GM18858 (cell line): ENCODE data around the gene SH2D3A.

Experiments
- ATAC-seq: cut with Tn5 transposase; IDR thresholded peaks from one replicate; pipeline ENCODE4 v1.9.1; 2021; ENCODE audit not compliant: unreplicated experiment

Gene SH2D3A

DNA sequence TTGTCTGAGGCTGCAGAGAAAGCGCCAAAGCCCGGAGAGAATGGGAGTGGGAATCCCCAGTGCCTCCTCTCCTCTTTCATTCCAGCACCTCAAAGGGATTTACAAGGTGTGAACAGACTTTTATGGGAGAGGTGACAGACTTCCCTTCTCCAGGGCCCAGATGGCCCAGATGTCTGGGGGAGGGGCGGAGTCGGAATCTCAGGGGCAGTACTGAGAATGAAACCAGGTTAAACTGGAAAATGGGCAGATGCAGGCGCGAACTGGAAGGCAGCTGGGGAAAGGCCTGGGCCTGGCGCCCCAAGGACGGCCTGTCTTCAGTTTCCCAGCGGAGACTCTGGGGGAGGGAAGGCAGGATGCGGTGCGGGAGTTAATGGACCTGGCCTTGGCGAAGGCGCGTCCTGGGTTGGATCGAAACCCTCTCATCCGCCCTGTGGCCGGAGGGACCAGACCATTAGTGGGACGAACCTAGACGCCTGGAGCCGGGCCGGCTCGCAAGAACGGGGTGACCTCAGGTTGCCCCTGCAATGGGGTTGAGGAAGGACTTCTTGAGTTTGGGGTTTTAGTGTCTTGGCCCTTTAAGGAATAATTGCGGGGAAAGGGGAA lies 28.3 kb downstream of the SH2D3A start:
- no peak for ATAC-seq

DNA sequence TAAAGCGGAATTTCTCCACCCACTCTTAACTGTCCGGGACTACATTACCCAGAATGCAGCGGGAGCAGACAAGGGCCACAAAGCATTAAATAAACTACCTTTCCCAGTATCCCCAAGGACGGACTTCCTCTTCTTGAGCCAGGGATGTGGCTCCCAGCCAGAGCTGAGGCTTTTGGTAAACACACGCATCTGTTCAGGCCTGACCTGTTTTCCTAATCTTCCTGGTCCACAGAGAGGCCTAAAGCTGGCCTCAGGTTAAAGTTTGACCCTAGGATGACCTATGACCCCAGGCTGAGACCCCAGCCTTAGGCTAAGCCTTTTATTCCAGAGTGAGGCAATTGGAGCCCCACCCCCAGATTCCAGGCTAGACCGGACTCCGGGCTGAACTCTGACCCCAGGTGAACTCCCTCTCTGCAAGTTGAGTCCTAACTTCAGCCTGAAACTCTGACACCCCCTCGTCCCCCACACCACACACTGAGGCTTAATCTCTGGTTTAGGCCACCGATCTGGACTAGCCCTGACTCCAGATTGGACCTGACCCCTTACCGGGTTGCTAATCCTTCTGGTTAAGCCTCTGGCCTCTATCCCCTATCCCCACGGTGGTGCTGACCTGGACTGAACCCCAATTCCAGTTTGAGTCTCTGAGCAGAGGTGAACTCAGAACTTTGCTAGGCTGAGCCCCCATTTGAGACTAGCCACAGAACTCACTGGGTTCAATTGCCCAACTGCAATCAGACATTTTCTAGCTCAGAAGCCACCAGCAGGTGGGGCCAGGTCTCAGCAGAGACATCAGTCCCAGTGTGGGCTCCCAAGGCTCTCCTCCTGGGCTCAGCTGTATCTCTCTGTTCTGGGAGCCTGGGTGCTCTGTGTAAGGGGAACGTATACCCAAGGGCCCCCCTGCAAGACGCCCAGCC lies 29.1 kb downstream of the SH2D3A start:
- ATAC-seq: no peak

DNA sequence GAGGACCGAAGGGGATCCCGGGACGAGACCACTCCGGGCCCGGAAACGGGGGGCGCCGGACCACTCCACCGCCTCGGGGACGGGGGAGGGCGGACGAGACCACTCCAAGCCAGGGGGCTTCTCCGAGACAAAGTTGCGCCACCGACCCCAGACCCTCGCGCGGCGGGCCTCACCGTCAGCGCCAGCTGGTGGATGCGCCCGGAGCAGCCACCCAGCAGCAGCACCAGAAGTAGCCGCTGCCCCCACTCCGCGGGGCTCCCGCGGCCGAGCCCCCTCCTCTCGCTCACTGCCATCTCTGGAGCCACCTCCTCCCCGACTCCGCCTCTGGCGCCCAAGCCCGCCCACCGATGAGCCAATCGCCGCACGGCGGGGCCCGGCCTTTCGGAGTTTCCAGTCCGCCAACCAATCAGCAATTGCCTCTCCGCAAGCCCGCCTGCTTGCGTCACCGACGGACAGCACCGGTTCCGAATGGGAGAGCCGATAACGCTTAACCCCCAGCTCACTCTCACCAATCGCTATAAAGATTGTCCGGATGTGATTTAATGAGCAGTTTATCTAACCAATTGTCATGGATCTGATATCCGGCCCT lies 29.9 kb downstream of the SH2D3A start, which contains the start of gene GPR108:
Gene GPR108, minus strand, starts transcription at position 297 of the 589 bp plus-strand sequence. Its CDS starts 4 bp downstream, at position 293.
- ATAC-seq: peak; percentile 39

DNA sequence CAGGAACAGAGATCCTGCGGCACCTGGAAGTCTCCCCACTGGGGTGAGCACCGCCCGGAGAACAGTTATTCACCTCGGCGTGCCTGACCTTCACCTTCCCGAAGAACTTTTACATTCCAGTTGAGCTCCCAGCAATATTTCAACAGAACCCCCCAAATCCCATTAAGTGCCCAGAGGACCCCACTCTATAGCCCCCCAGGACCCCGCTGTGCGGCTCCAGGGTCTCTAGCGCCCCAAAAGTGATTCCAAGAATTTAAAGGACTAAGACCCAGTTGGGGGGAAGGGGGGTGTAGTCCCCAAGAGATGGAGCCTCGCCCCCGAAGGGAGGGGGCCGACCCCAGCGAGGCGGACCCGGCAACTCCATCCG lies 30.3 kb downstream of the SH2D3A start:
- ATAC-seq: no peak

DNA sequence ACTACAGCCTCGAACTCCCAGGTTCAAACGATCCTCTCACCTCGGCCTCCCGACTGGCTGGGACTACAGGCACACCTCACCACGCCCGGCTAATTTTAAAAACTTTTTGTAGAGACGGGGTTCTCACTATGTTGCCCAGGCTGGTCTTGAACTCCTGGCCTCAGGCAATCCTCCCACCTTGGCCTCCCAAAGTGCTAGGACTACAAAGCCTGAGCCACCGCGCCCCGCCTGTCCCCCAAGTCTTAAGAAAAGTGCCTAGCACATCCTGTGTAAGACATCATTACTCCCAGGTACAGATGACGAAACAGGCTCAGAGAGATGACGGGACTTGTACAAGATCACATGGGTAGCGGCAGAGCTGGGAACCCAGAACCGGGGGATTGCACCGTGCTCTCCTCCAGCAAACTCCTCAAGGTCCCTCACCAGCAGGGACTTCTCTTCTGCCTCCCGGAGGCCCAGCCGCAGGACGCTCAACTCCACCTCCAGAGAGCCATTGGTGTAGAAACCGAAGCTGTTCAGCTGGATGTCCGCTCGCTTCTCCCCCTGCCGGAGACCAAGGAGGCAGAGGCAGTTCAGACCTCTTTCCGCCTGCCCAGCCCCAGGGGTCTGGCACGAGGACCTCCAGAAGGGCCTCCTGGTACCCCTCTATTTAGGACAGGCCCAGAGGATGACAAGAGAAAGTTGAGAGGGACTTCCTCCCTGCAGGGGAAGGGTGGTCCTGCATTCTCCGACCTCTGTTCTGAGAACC lies 30.9 kb downstream of the SH2D3A start:
- ATAC-seq: no peak

DNA sequence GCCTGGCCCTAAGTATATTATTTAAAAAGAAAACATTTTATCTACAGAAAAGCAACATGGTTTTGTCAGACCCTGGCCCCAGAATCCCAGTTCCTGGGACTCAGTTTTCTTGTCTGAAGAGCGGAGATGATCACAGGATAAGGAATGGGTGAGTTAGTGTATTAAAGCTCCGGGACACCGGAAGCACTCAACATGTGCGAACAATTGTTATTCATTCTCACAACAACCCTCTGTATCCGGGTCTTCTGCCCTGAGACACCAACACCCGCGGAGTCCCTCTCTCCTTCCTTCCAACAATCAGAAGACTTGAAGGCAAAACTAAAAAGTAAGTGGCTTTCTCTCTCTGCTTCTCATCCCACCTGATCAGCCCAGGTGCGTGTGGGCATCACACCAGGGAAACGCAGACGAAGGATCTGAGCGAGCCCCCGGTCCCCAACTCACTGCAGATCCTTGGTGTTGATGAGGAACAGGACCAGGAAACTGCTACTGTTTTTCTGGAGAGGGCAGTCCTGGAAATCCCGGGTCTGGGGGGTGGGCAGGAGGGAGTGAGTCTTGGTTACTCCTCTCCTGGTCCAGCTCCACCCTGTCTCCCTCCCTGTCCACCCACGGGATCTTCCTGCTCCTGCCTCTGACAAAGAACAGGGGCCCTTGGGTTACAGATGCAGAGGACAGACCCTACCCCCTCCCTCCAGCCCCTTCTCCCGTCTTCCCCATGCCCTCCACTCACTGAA lies 31.9 kb downstream of the SH2D3A start:
- no peak for ATAC-seq

DNA sequence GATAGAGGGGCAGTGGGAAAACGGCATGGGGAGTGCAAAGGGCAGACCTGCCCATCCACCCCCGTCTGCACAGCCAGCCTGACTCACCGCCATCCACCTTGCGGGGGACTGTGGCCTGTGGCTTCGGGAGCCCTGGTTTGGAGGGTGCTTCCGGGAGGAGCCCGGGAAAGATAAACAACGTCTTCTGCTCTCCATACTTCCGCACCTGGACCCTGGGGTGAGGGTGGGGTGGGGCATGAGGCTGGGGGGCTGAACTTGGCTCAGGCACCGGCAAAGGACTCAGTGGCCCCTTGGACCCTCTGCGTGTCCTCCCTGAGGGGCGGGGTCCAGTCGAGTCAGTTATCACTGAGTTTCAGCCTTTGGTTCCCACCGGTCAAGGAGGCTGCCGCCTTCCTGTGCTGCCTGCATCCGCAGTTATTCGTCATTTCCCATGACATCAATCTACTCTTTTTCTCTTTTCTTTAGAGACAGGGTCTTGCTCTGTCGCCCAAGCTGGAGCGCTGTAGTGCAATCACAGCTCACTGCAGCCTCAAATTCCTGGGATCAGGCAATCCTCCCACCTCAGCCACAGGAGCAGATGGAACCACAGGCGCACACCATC lies 33.0 kb downstream of the SH2D3A start:
- no peak for ATAC-seq

DNA sequence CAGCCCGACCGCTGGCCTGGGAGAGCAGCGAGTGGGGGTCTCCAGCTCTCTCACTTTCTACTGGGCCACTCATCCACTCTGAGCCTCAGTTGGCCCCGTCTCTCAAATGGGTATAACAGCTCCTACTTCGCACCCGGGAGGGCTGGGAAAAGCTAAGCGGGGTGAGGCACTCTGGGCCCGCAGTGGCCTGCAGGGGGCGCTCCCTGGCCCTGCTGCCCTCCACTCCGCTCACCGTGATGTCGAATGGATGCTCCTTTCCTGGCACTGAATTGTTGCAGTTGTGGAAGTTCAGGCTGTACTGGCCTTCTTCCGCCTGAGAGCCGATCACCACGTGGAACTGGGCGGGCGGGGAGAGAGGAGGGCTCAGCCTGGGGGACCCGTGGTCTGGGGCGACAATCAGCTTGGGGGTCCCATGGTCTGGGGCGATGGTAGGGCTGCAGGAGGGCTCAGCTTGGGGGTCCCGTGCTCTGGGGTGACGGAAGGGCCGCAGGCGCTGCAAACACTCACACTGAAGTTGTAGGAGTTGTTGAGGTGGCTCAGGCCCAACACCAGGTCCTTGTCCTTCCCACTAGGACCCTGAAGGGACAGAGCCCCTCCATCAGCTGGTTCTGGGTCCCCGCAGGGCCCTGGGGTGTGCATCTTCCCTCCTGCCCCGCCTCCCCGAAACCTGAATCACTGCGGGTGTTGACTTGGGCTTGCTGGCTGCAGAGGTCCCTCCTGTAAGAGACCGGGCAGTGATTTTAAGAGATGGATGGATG lies 33.7 kb downstream of the SH2D3A start:
- ATAC-seq: no peak

DNA sequence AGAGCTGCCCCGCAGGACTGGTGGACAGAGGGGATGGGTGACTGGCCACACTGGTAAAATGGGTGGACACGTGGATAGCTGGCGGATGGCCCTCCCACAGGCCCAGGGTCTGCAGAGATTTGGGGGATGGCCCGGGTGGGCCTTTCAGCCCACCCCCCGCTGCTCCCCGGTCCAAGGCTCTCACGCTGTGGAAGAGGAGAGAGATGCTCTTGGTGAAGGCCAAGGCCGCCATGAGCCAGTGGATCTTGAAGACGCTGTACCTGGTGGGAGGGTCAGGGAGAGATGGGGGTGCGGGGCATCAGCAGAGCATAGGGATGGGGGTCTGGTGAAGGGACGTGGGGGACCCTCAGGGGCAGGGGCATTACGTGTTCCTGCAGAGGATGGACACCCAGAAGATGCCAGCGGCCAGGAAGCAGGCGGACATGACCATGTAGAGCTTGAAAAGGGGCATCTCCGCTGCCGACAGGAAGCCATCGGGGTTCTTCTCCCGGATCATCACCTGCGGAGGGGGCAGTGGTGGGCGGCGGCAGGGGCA lies 34.4 kb downstream of the SH2D3A start:
- no peak for ATAC-seq

DNA sequence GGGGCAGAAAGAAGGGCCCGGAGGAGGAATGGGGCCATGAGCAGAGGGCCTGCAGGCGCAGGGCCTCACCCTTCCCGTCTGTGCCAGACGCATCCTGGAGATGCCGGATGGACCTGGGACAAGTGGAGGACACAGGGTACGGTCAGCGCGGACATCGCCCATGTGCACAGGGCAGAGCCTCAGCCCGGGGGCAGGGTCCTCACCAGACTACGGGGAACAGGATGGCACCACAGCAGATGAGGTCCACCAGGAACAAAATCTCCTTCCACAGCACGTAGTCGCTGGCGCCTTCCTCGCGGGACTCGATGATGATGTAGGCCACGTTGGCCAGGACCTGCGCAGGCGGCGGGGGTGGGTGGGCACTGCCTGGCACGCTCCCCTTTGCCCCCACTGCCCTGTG lies 35.4 kb downstream of the SH2D3A start:
- no peak for ATAC-seq

DNA sequence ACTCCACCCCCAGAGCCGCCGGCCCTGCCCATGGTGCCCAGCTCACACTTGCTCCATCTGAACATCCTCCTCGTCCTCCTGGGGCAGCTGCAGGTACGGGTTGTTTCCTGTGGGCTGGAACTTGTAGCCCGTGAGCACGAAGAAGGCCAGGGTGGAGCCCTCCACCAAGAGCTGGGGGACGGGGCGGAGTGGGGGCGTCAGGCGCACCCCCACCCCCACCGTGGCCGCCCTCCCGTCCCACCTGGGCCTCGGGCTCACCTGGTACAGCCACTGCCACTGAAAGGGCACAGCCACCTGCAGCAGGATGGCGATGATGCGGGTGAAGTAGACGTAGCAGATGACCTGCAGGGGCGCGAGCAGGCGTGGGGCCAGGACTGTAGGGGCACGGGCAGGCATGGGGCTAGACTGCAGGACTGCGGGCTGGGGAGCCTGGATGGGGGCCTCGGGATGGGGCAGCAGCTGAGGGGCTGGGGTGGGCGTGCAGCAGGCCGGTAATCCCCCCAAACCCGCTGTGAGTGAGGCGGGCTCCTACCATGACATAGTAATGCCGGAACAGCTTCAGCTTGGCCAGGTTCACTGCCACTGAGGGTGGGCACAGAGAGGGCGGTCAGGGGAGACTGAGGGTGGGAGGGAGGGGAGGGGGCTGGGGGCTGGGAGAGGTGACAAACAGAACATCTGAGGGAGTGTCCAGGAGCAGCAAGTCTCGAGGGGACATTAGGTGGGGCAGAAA lies 36.1 kb downstream of the SH2D3A start:
- no peak for ATAC-seq

DNA sequence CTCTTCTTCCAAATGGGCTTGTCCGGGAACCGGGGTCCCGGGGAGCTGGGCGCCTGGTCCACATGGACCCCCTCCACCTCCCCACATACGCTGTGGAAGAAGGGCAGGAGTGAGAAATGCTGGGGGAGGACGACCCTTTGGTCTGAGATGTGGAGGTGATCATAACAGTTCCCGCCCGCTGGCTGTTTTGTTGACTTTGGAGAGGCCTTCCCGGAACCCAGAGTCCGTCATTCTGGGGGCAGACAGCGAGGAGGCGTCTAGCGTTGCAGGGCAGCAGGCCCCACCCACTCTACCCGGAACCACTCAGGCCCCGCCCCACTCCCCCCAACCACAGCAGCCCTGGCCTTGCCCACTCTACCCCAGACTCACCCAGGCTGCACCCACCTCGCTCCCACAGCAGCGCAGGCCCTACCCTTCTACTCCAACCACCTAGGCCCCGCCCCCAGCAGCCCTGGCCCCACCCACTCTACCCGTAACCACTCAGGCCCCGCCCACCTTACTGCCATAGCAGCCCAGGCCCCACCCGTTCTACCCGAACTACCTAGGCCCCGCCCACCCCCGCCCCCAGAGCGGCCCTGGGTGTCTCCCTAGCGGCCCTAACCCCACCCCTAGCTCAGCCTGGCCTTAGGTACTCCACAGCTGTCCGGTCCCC lies 37.0 kb downstream of the SH2D3A start:
- no peak for ATAC-seq

DNA sequence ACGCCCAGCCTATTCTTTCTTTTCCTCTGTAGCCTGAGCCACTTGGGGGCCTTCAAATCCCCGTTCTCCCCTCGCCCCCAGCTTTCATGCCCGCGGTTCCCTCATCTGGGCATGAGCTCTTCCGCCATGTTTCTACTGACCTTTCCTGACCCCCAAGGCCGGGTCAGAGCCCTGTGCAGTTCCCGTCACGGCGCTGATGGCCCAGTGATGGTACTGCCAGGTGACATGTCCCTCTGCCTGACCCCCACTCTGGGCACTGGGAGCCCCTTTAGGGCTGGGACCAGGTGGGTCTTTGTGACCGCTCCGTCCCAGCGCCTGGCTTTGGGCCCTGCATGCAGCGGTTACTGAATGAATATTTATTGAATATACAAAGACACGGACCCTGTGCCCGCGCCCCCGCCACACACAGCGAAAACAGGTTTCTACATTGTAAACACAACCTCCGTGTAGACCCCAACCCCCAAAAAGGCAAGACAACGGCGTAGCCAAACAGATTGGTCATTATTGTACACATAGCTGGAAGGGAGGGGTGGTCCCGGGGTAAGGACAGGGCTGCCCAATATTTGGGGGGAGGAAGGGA lies 37.6 kb downstream of the SH2D3A start:
- no peak for ATAC-seq

DNA sequence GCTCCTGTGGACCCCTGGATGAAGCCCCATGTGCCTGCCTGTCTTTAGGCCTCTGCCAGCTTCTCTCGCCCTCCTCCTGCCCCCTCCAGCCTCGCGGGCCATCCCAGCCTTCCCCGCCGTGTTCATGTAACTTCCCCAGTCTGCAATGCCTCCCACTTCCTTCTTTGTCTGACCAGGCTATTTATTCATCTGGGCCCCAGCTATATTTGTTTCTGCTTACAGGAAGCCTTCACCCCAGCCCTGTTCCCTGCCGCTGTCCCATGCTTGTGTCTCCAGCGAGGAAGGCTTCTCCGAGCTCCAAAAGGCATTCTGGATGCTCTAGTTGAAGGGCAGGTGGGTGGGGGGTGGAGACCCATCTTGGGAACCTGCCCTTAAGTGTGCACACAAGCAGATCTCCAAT lies 38.9 kb downstream of the SH2D3A start:
- no peak for ATAC-seq

DNA sequence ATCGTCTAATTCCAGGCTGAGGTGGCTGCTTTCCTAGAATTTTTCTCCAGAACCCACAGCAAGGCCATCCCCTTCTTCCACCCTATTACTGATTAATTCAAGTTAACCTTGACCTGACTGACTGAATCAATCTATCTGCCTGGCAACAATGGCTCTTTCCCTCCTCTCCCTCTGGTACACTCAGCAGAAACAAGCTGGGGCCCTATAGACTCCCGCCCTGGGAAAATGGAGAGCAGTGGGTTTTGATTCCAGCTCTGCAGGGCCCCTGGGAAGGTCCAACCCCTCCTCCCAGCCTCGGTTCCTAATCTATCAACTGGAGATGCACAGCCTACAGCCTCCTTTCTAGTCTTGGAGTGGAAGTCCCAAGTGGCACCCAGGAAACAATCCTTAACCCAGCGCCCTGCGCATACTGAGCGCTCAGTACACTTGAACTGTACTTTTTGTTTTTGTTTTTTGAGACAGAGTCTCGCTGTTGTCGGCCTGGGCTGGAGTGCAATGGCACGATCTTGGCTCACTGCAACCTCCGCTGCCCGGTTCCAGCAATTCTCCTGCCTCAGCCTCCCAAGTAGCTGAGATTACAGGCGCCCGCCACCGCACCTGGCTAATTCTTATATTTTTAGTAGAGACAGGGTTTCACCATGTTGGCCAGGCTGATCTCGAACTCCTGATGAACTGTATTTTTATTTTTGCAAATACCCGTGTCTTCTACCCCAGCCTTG lies 41.6 kb downstream of the SH2D3A start:
- no peak for ATAC-seq

DNA sequence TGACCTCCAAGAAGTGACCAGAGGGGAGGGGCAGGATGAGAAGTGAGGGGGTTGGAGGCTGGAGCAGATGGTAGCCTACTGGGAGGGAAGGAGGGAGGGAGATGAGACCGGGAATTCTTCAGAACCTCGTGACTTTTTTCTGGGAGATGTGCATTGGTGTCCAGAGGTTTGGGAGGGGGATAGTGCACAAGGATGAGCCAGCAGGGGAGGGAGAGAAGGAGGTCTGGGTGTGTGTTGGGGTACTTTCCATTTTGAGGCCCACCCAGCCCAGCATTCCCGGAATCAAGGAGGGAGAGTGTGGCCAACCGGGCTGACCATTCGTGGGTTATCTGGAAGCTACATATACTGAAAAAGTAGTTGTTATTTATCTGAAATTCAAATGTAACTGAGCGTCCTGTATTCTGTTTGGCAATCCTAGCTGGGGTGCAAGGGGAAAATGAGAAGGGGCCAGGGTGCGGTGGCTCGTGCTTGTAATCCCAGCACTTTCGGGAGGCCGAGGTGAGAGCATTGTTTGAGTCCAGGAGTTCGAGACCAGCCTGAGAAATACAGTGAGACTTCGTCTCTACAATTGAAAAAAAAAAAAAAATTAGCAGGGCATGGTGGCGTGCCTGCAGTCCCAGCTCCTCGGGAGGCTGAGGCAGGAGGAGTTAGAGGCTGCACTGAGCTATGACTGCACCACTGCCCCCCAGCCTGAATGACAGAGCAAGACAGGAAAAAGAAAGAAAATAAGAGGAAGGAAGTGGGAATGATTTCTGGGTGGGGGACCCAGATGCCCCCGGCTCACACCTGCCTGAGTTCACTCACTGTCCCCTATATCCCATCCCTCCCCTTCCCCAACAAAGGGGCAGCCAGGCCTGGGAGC lies 42.4 kb downstream of the SH2D3A start:
- ATAC-seq: no peak
